Dermis microvascular lymphatic vessel endothelial cell (primary cell): Measurements from ENCODE around the gene MTA2. TPM values are rescaled to one million over a fixed set of nuclear protein-coding genes. Genes with fewer than 3 reads are reported as not detected.
"Not testable (repeated sequence)": the region's sequence is repeated elsewhere in the genome, so short reads cannot be mapped to it uniquely, and the experiment has no call there.

Source experiments
- DNase-seq, 2 donors: peaks; one replicate each; pipeline versions ENCODE4 v3.0.0 to v3.0.0-alpha.2; 2010; ENCODE audit warnings: low read depth in 2 of 2
- total RNA-seq: library from RNA; depleted of rRNA; stranded (reverse); fragments of >200 nt; gene quantifications from 2 replicates; pipeline ENCODE4 v1.2.1, GENCODE V29; 2014

The MTA2 gene
- total RNA-seq, 1 donor from 2014 or later: 204 TPM

- DNase-seq: no peak
Observed at GRCh38 chr11:62567018-62567633, 34.5 kb downstream of the MTA2 start.

DNA sequence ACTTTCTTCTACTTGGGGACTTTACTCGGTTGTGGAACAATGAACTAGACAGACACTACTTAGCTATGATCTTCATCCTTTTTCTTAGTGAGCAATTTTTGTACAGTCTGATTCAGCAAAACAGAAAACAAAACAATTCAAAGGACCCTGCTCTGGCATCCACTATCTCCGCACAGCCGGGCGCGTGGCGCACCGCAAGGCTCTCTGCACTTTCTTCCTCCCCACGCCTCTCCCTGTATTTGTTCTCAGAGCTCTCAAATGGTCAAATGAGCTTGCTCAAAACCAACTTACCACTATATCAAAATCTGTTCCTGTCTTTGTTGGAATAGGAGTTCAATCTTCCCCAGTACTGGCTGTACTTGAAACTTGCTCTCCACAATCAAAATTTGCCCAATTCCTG lies 35.4 kb downstream of the MTA2 start:
- DNase-seq: no peak

DNA sequence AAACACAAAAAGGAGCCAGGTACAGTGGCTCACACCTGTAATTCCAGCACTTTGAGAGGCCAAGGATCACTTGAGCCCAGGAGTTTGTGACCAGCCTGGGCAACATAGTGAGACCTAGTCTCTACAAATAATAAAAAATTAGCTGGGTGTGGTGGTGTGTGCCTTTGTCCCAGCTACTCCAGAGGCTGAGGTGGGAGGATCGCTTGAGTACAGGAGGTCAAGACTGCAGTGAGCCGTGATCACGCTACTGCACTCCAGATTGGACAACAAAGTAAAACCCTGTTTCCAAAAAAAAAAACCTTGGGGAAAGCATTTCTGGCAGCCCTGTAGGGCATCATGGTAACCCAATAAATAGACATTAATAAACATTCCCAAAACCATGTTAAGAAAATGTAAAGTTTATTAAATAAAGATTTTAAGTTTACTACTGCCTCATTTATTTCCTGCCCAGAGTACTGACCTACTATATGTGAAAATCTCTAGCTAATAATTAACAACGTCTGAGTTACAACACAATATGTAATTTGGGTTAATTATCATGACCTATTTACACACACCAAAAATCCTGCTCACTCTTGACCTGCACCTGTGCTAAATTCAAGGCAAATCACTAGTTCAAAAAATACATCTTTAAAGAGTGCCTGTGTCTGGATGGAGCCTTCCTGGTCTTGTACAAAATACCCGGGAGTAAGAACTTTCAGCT lies 36.4 kb downstream of the MTA2 start:
- DNase-seq: no peak

- not testable (repeated sequence) for DNase-seq
Observed at GRCh38 chr11:62561677-62562230, 39.9 kb downstream of the MTA2 start.

GRCh38 chr11:62560566-62561103 lies 41.0 kb downstream of the MTA2 start:
- peak; percentile 86 to 95 for DNase-seq

- DNase-seq: not testable (repeated sequence)
Observed at GRCh38 chr11:62559626-62560025, 42.0 kb downstream of the MTA2 start.

GRCh38 chr11:62559204-62559603 lies 42.5 kb downstream of the MTA2 start:
- DNase-seq: no peak

DNA sequence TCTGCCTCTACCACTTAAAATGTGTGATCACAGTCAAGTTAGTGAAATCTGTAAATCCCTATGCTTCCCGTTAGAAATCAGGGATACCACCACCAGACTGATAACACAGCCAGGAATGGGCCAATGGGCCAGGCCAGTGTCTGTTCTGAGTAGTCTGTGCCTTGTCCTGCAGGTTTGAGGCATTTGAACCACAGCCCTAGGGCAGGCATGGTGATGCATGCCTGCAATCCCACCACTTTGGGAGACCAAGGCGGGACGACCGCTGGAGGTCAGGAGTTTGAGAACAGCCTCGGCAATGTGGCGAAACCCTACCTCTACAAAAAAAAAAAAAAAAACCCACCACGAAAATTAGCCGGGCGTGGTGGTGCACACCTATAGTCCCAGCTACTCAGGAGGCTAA lies 43.0 kb downstream of the MTA2 start:
- no peak for DNase-seq

DNA sequence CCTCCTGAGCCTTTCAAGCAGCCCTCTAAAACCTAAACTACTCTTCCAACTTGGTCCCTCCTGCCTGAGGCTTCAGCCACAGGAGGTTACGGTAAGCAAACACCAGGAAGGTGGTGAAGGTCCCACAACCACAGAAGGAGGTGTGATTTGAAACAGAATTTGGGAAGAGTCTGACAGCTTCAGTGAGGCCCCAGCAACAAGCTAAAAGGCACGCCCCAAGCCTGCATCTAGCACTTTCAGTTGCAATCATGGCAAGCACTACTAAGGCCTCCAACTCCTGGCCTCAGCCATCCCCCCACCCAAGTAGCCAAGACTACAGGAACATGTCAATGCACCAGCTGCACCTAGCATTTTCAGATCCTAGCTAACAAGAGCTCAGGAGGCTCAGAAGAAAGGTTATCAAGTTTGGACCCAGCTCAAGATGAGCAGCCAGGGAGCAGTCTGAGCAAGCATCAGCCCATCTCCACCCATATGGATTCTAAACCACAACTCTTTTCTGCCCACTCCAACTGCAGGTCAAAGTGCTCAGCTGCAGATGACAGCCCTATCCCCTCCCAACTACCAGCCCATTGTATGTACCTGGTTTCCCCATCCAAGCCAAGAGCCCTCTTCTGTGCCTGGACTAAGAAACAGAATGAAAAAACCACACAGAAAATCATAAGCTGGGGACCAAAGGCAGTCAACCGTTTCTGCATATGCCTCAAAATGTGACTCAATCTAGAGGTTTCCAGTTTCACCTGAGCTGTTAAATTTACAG lies 44.6 kb downstream of the MTA2 start:
- DNase-seq: no peak

DNA sequence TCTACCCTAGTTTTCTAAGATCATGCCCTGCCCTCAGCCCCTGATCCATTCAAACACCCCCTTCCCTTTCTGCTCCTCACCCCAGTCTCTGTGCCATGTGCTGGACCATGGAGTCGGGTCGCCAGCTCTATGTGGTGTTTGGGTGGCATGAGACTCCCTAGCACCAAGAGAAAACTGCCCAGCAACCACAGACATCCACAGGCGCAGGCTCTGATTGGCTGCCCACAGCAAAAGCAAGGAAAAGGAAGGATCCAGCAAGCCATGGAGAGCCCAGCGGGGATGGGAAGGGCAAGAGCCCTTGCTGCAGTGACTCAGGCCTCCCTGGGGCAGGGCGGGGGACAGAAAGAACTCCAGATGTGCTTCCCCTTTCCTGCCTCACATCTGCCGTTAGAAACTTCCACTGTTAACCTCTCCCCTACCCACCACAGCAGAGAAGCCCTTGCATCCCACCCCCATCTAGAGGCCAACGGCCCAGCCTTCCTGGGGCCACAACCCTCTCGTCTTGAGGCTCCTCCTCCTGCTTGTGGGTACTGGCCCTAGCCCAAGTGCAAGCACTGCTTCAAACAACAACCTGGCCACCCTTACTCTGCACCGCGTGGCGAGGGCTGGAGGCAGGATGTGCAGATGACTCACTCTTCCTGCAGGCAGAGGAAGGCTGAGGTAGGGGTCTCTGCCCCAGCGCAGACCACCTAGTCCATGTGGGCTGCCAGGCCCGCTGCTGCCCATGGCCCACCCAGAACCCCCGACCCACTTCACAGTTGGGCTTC lies 45.4 kb downstream of the MTA2 start:
- peak; percentile 71 to 88 for DNase-seq

- DNase-seq: no peak
Observed at GRCh38 chr11:62555464-62556107, 46.1 kb downstream of the MTA2 start.

DNA sequence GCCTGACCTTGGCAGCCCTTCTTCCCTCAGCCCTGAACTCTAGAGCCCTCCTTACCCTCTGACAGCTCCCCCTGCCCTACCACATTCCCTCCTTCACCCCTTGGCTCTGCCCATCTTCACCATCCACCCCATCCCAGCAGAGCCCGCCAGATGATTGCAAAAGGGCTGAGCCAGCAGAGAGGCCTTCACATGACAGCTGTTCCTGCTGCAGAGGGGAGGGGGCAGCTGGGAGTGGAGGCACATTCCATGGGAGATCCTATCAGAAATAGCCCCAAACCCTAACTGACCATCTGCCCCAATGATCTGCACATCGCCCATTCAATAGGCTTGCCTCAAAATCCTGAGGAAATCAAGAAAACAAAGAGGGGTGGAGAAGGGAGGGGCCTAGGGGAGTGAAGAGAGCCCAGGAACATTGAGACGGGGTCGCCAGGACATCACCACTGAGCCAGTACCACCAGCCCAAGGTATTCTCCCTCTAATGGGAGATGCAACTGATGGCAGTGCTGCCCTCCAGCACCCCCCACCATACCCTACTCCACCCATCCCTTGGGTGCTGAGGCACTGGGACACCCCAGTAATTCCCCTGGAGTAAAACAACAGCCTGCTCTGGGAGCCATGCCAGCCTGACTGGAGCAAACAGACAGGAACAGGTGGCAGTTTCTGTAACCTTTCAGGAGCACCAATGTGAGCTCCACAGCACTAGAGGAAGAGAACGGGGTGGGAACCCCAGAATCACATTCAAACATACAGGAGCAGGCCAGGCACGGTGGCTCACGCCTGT lies 47.1 kb downstream of the MTA2 start:
- no peak for DNase-seq

GRCh38 chr11:62553839-62554361 lies 47.8 kb downstream of the MTA2 start:
- DNase-seq: peak in 1 of 2 donors; percentile 54

DNA sequence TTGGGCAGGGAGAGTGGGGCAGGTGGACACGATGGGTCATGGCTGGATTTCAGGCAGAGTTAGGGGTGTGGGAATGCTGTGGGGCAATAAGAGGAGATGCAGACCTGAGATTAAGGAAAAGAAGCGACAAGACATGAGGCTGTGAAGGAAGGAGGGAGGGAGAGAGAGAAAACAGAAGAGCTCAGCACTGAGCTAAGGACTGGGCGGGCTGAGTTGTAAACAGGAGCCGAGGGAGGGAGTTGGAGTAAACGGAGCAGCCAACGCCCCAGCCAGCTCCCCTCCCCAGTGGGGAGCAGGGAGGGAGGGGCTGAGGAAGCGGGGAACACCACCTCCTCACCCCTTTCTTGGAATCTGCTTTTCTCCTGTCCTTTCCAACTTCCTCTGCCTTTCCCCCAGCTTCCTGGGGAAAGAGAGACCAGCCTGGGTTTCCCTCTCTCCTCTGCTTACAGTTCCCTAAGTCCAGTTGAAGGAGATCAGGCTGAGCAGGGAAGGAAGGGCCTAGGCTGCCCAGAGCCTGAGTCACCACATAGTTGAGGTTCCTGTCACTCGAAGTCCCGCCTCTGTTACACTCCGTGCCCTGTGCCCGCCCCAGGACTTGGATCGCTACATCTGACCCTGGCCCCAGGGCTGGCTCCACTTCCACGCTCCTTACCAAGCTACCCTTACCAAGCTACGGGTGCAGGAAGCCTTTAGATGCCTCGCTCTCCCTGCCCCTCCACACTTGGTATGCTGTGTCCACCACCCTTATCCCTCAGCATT lies 48.4 kb downstream of the MTA2 start:
- peak in 1 of 2 donors; percentile 88 for DNase-seq

GRCh38 chr11:62552485-62553079 lies 49.1 kb downstream of the MTA2 start:
- DNase-seq: peak in 1 of 2 donors; percentile 50

GRCh38 chr11:62550478-62550877 lies 51.2 kb downstream of the MTA2 start:
- not testable (repeated sequence) for DNase-seq

- DNase-seq: peak in 1 of 2 donors; percentile 70
Observed at GRCh38 chr11:62548545-62549335, 52.9 kb downstream of the MTA2 start.
